Stimulated activated CD8-positive, alpha-beta memory T cell treated with anti-CD3 and anti-CD28 coated beads, Interleukin-15, amount 100 ng/mL, for 24 hours (primary cell): ENCODE data around the gene BNIPL.

Experiments
- DNase-seq: peaks from one replicate; pipeline ENCODE4 v3.0.0-alpha.2; 2020; ENCODE audit warnings: low read depth

BNIPL gene

DNA sequence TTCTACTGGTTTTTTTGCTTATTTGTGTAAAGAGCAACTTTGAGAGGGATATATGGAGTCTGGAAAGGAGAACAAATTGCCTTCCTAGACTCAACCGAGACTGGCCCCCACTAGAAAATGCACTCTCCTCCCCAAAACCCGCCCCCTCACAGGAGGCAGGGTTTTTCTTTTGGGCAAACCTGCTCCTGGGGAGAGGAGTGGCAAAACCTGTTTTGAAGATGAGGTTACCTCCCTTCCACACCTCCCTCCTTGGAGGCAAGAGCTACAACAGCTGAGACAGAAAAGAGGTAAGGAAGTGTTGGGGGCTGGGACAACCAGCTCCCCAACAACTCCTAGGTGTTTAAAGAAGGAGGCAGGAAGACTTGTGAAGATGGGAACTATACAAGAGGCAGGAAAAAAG is at the start of gene BNIPL:
BNIPL (plus strand) TSS at position 231 of the 400 bp plus-strand sequence; CDS start at position 371, 140 bp downstream.
- no peak for DNase-seq

DNA sequence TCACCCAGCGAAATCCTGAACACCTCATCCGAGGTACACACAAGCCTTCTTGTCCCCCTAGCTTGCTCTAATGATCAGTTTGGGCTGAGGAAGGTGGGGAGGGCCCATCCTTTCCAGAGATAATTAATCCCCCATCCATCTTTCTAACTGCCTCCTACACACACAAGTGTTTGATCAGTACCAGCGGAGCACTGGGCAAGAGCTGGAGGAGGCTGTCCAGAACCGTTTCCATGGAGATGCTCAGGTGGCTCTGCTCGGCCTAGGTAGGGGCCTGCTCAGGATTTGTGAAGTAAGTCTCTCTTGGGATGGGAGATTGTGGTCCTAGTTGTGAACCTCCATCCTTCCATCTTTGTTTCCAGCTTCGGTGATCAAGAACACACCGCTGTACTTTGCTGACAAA is 48.5 kb upstream of the BNIPL start:
- DNase-seq, result no peak

DNA sequence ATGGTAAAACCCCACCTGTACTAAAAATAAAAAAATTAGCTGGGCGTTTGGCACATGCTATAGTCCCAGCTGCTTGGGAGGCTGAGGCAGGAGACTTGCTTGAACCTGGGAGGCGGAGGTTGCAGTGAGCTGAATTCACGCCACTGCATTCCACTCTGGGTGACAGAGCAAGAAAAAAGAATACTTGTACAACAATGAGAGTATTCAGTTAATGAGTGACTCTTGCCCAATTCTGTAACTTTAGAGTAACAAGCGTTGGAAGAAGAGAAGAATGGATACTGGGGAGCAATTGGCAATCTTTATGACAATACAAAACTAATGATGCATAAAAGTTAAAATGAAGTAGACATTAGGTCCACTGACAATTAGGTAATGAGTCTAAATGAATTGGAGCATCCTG is 43.8 kb upstream of the BNIPL start:
- no peak for DNase-seq

DNA sequence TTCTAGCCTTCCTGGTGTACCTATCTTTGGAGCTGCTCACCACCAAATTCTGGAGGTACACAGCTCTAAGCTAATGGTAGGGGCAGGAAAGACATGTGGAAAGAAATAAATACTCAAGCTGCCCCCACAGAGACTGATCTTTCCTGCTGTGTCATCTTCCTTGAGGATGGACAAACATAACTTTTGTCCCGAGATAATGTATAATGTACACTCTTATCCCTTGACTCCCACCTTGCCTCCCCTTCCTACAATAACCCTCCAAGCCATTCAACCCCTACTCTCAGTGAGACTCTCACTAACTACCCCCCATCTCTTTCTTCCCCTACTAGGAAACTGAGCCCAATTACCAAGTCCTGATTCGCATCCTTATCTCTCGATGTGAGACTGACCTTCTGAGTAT is 42.1 kb upstream of the BNIPL start:
- no peak for DNase-seq

GRCh38 chr1:150995460-150995859 is 40.9 kb upstream of the BNIPL start:
- no peak for DNase-seq

GRCh38 chr1:150995896-150996295 is 40.5 kb upstream of the BNIPL start:
- DNase-seq, result no peak

DNA sequence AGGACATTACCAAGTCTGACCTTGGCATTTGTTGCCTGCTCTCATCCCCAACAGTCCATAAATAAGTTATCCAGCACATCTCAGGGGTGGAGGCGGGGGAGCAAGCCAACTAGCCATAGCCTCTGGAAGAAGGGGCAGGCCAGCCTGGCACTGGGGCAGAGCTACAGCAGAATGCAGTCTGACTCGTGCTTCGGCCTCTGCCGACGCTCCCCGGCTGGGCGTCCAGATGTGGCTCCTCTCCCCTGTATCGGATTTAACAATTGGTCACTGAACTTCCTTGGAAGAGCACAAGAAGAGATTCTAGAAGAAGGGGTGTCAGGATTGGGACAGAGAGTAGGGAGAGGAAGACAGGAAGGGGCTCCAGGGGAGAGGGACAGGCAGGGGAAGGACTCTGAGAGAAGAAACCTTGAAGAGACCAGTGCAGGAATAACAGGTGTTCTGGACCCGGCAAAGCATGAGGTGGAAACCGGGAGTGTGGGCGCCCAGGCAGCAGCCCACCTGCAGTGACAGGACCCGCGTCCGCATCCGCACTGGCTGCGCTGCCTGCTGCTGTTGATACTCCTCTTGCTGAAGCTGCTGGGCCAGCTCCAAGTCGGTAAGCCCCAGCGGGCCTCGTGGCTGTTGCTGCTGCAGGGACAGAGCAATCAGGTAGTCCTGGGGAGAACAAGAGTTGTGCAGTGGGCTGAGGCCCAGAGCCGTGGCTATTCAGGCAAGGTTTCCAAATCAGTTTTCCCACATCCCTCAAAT is 39.1 kb upstream of the BNIPL start:
- DNase-seq, result no peak

- no peak for DNase-seq
These were observed 38.4 kb upstream of the BNIPL start for GRCh38 chr1:150997949-150998348.

GRCh38 chr1:150999051-150999674 is 37.2 kb upstream of the BNIPL start:
- no peak for DNase-seq

- DNase-seq, result no peak
These were observed 36.5 kb upstream of the BNIPL start for GRCh38 chr1:150999926-151000325.

- DNase-seq, result no peak
These were observed 36.0 kb upstream of the BNIPL start for GRCh38 chr1:151000408-151000807.

- DNase-seq, result no peak
These were observed 34.8 kb upstream of the BNIPL start for GRCh38 chr1:151001602-151002001.

DNA sequence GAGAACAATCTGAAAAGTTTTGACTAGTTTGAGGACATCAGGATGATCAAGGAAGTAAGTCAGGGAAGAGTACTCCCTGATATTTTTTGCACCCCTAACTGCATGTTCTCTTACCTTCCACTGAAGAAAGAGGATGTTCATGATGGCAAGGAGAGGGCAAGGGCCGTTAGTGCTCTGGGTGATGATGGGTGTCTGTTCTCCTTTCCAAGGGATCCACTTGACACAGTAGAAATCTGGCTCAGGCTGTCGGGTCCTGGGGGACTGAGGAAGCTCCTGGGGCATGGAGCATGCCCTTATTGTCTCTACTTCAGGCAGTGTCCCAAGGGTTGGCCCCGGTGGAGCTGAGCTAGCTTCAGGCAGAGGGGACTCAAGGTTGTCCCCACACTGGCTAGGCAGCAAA is 34.3 kb upstream of the BNIPL start:
- no peak for DNase-seq

GRCh38 chr1:151002611-151003010 is 33.8 kb upstream of the BNIPL start:
- no peak for DNase-seq

GRCh38 chr1:151003180-151003579 is 33.2 kb upstream of the BNIPL start:
- no peak for DNase-seq

- no peak for DNase-seq
These were observed 30.6 kb upstream of the BNIPL start for GRCh38 chr1:151005729-151006319.

- no peak for DNase-seq
These were observed 29.9 kb upstream of the BNIPL start, which contains the start of gene MINDY1 for GRCh38 chr1:151006327-151007052. MINDY1 (minus strand) TSS chr1:151006902; CDS start chr1:151002617, 4,285 bp downstream.

GRCh38 chr1:151007853-151008243 is 28.5 kb upstream of the BNIPL start:
- DNase-seq, result no peak

GRCh38 chr1:151008244-151009205 is 27.9 kb upstream of the BNIPL start, which contains the start of gene PRUNE1:
PRUNE1 (plus strand) TSS chr1:151008449; CDS start chr1:151008633, 184 bp downstream.
- DNase-seq, result peak; percentile 92

GRCh38 chr1:151009206-151009587 is 27.2 kb upstream of the BNIPL start:
- no peak for DNase-seq

- DNase-seq, result no peak
These were observed 26.6 kb upstream of the BNIPL start for GRCh38 chr1:151009674-151010345.
